AG04450 (cell line): ENCODE results near the gene GPS1. TPM values are rescaled to one million over a fixed set of nuclear protein-coding genes. Genes with fewer than 3 reads are reported as not detected.

Source experiments
- CTCF ChIA-PET: fragments of 300-600, 350-600 bp; formaldehyde crosslinking; extraction: SDS; loops from one replicate; lab custom pipeline; 2022; ENCODE audit warnings: antibody characterized with exemption, inconsistent platforms; lab: Charles Lee
- POLR2A ChIA-PET: fragments of 350-600 bp; formaldehyde crosslinking; extraction: SDS; loops from one replicate; lab custom pipeline; 2021; ENCODE audit warnings: antibody characterized with exemption, inconsistent platforms; lab: Yijun Ruan, JAX
- DNase-seq: peaks from one replicate; pipeline ENCODE4 v3.0.0-alpha.2; 2011; ENCODE audit warnings: low read depth, low spot score
- H3K27ac ChIP-seq: one replicate; pipeline ENCODE4 v1.5.1; 2012; ENCODE audit warnings: low read depth, low read length, control low read depth
- H3K27me3 ChIP-seq: one replicate; pipeline ENCODE4 v1.6.0; 2012; ENCODE audit warnings: low read length; ENCODE audit not compliant: control insufficient read depth, insufficient read depth
- H3K4me3 ChIP-seq: 2 replicates; pipeline ENCODE4 v1.5.1; 2011; ENCODE audit warnings: mild to moderate bottlenecking, low read depth, low read length, control low read depth
- H3K9me3 ChIP-seq: 2 replicates; pipeline ENCODE4 v1.5.1; 2012; ENCODE audit warnings: low read length; ENCODE audit not compliant: control insufficient read depth, insufficient read depth
- polyA plus RNA-seq: library from polyadenylated mRNA; depleted of rRNA; stranded (reverse); fragments of >200 nt; gene quantifications from 2 replicates; pipeline ENCODE4 v1.2.3, GENCODE V29; 2011
- TF ChIP-seq, protein P1 (sequence below): IDR thresholded peaks from 2 replicates; pipeline ENCODE4 v1.5.1; 2011; ENCODE audit warnings: low read depth, low read length, control low read depth, inconsistent platforms

The GPS1 gene
- polyA plus RNA-seq, 1 experiment, result 63.1 TPM

DNA sequence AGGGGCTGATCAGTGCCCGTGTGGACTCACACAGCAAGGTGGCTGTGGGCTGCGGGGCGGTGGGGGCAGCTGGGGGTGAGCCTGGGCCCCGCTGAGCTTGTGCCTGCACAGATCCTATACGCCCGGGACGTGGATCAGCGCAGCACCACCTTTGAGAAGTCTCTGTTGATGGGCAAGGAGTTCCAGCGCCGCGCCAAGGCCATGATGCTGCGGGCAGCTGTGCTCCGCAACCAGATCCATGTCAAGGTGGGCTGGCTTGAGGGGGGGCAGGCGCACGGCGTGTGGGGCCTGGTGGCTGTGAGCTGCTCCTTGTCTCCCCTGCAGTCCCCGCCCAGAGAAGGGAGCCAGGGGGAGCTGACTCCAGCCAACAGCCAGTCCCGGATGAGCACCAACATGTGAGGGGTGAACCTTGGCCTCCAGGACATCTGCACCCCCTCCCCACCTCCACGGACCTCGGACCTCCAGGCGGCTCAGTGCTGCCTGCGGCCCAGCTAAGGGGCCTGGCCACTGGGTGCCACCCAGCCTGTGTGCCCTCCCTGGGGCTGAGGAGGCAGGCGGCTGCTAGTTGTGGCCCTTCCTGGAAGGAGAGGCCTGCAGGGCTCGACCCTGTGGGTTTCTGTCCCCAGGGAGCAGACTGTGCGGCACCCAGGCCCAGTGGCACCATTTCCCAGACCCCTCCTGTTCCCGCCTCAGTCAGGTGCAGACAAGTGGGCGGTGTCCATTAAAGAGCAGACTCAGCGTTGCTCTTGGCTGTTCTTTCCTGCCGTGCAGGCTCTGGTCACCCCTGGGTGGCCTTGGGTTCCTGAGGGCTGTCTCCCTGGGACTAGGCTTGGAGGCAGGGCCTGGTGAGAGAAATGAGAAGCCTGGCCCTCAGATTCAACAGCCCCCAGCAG lies 5.3 kb downstream of the GPS1 start:
- no peak for DNase-seq
- no peaks in the 10 kb centered on the region for H3K27me3 ChIP-seq
- H3K4me3 ChIP-seq, result no peak overlapping the region
- H3K9me3 ChIP-seq, result no peaks in the 10 kb centered on the region; the same call in 1 of the 2 replicates
- H3K27ac ChIP-seq, result peak overlapping the region; percentile 11
- POLR2A ChIA-PET, result interaction anchor here (0.5 to 1.1 kb wide), 2 partner anchors 16 to 19 kb away, joined by 3 to 4 read pairs; no protein-coding TSS in a partner anchor
- CTCF ChIA-PET, result no interaction called here
- TF ChIP-seq, protein P1, sequence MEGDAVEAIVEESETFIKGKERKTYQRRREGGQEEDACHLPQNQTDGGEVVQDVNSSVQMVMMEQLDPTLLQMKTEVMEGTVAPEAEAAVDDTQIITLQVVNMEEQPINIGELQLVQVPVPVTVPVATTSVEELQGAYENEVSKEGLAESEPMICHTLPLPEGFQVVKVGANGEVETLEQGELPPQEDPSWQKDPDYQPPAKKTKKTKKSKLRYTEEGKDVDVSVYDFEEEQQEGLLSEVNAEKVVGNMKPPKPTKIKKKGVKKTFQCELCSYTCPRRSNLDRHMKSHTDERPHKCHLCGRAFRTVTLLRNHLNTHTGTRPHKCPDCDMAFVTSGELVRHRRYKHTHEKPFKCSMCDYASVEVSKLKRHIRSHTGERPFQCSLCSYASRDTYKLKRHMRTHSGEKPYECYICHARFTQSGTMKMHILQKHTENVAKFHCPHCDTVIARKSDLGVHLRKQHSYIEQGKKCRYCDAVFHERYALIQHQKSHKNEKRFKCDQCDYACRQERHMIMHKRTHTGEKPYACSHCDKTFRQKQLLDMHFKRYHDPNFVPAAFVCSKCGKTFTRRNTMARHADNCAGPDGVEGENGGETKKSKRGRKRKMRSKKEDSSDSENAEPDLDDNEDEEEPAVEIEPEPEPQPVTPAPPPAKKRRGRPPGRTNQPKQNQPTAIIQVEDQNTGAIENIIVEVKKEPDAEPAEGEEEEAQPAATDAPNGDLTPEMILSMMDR, result no peak

DNA sequence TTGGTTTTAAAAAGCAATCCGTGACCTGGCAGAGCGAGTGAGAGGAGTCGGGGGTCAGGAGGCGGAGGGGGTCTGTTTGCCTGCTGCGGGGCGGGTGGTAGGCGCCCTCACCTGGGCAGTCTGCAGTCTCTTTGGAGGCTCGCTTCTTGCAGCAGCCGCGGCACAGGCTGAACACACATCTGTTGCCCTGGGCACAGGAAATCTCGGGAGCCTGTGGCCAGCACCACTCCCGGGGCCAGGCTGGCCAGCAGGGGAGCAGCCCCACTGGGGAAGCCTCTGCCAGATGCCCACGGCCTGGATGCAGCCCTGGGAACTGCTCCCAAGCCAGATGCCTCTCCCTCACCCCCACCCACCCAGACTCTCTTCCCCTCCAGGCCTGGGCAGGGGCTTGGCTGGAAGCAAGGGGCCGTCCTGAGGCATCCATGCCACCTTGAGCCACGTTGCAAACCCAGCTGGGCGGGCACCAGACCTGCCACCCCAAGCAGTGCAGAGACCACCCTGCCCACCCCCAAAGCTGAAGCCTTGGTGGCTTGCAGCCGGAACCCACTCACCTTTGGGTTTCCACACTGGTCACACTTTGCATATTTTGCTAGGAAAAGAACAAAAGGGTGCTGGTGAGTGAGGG lies 6.6 kb downstream of the GPS1 start:
- POLR2A ChIA-PET, result interaction anchor here (2.2 kb wide), 1 partner anchor 21 kb away, joined by 5 read pairs; the partner anchor contains the start of gene DCXR
- no peak for DNase-seq
- TF ChIP-seq, protein P1, result no peak
- CTCF ChIA-PET, result no interaction called here
- Histone ChIP-seq H3K9me3 (no peaks in the 10 kb centered on the region; the same call in 1 of the 2 replicates), H3K4me3 (no peak overlapping the region), H3K27ac (no peak overlapping the region), H3K27me3 (no peaks in the 10 kb centered on the region)

DNA sequence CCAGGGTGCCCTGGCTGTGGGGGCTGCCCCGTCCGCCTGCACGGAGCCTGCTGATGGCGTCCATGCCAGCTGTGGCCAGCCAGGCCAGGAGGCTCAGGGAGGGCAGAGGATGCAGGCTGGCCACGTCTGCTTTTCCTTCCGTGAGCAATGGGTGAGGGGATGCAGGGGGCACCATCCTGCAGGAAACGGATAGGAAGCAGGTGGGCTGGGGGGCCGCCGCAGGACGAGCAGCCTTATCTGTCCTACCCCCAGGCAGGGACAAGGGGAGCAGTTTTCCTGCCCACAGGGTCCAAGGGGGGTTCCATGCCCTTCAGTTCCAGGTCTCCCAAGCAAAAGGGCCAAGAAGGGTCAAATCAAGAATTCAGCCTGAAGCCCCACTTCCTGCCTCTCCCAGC lies 7.2 kb downstream of the GPS1 start:
- no peak overlapping the region for H3K27ac ChIP-seq

DNA sequence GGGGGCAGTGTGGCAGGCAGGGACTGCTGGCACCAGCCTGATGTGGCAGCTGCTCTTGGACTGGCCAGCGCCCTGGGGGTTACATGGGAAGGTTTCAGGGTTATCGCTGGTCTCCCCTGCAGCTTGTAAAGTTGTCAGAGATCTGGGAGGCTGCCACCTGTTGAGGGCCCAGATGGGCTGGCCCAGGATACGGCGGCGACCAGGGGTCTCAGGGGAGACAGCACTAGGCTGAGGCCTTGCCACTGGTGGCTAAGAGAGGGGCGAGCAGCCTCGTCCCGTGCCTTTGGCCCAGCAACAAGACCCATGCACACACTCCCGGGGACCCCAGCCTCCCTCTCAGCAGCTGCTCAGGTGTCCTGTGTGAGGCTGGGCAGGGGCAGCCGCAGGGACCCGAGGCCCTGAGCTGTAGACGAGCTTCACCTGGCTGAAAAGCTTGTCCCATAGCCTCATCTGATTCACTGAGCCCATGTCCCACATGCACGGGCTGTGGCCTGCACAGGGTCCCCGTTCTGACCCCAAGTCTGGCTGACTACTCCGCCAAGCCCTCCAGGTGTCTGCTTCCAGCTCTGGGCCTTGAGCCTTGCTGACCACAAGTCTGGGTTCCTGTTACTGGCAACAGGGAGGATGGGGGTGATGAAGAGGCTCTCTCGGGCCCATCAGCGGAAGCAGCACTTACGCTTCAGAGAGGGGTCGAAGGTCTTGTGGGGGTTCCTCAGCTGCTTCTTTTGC lies 7.7 kb downstream of the GPS1 start:
- DNase-seq, result no peak
- Histone ChIP-seq H3K27me3 (no peaks in the 10 kb centered on the region), H3K4me3 (no peak overlapping the region), H3K9me3 (no peaks in the 10 kb centered on the region; the same call in 1 of the 2 replicates), H3K27ac (no peak overlapping the region)
- TF ChIP-seq, protein P1, result no peak
- CTCF ChIA-PET, result no interaction called here
- POLR2A ChIA-PET, result interaction anchor here (1.7 to 2.2 kb wide), 2 partner anchors 17 to 22 kb away, joined by 3 to 5 read pairs; partner anchors contain the start of gene DCXR

More for the DNA sequence above, 7.2 kb downstream of the GPS1 start:
- H3K27me3 ChIP-seq, result no peaks in the 10 kb centered on the region
- DNase-seq, result no peak
- H3K9me3 ChIP-seq, result no peaks in the 10 kb centered on the region; the same call in 1 of the 2 replicates
- TF ChIP-seq, protein P1, result no peak
- POLR2A ChIA-PET, result interaction anchor here (2.2 kb wide), 1 partner anchor 21 kb away, joined by 5 read pairs; the partner anchor contains the start of gene DCXR
- CTCF ChIA-PET, result no interaction called here
- no peak overlapping the region for H3K4me3 ChIP-seq
